NCI-H2196 (cell line): ENCODE measurements around the gene STPG4.

Source experiments
- DNase-seq: peaks from one replicate; lab custom pipeline; 2025; ENCODE audit not compliant: unreplicated experiment; lab: John Stamatoyannopoulos, UW

Gene STPG4

DNA sequence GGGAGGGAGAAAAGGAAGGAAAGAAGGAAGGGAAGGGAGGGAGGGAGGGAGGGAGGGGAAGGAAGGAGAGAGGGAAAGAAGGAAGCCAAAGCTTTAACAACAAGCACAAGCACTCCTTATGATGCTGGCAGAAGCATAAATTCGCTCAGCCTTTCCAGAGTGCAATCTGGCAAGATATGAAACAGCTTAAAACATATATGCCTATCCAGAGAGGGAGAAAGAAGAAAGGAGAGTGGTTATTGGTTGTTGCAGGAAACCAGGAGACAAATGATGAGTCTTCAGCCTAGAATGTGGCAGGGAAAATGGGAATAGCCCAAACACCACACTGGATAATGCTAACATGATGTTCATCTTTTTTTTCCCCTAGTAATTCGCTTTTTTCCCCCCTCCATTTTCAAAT lies 64.0 kb downstream of the STPG4 start:
- no peak for DNase-seq

DNA sequence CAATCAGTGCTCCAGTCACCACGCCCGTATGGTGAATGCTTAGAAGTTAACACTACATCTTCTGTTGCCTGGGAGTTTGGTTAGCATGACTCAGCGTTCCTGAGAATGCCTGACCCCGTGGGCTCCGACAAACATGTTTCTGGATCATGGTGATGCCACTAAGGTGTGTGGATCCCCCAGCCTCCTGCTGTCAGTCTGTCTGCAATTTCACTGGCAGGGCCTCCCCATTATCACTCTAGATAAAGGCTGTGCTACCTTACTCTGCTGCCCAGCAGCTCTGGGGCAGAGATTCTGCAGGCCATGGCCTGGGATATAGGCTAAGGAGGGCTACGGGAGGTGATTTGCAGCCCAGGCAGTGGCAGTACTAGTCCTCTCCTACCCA lies 66.0 kb downstream of the STPG4 start:
- no peak for DNase-seq

DNA sequence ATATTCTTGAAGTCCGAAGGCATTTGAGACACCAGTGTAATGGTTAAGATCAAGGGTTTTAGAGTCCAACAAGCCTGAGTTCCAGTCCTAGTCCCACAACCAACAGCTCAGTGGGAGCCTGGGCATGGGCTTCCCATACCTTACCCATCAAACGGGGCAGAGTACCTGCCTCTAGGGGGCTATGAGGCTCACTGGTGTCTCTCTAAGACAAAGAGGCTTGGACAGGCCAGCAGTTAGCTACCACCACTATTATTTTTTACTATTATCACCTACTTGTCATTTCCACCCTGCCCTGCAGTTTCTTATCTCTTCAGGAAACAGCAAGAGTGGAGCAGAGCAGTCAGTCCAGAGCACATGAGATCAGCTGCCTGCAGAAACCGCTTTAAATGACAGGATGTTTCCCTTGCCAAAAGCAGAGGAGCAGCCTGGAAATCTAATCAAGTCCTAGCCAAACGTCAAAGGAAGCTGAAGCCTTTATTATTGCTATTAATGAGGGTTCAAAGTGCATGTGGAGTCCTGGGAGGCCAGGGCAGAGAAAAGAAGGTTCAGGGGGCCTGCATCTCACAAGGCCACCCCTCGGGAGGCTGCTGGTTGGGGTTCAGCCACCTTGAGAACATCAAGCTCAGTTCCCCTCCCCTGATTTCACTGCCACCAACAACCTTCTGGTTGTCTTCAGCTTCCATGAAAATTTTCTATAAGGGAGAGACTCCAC lies 66.6 kb downstream of the STPG4 start:
- peak; percentile 27 for DNase-seq

DNA sequence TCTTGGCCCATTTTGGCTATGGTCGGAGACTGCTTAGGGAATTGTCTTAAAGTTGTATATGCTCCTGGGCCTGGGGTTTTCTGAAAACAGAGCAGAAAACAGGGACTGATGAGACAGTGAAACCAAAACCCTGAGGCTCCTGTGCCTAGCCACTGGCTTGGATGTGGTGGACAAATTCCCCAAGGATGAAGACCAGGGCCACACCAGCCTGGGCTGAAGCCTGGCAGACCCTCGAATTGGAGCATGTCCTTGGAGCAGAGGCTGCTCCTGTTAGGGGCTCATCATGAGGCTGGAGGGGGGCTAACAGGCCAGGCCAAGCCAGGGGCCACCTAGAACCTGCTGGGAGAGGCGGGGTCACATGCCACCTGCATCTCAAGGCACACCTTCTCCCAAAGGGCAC lies 68.1 kb downstream of the STPG4 start:
- no peak for DNase-seq

DNA sequence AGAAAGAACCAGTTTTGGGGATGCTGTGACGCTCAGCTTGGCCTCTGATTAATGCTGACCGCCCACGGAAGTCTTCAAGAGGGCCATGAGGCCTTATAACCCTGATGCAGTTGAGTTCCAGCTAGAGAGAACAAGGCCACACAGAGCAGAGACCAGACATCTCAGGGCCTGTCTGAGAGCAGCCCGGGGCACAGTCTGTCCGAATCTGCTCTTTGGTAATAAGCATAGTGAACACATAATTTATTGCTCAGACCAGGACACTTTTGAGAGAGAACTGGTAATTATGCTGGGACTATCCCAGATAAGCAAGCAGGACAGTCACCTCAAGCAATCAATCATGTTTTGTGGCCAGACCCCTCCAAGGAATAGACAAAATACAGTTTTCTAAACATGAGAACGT lies 68.5 kb downstream of the STPG4 start:
- no peak for DNase-seq

DNA sequence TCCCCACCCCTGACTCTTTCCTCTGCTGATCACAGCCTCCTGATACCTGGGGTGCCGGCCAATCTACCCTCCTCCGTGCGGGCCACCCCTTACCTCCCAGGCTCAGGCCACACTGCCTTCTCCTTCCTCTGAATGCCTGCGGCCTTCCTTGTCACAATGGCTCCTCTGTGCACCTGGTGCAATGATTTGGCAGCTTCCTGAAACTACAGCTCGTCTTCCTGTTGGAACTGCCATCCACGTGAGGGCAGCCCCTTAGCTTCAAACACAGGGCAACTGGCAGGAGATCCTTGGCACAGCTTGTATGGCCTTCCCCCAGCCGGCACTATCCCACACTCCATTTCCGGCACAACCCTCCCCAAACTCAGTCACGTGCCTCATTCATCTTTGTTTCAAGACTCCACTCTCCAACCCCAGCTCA lies 69.0 kb downstream of the STPG4 start:
- no peak for DNase-seq

DNA sequence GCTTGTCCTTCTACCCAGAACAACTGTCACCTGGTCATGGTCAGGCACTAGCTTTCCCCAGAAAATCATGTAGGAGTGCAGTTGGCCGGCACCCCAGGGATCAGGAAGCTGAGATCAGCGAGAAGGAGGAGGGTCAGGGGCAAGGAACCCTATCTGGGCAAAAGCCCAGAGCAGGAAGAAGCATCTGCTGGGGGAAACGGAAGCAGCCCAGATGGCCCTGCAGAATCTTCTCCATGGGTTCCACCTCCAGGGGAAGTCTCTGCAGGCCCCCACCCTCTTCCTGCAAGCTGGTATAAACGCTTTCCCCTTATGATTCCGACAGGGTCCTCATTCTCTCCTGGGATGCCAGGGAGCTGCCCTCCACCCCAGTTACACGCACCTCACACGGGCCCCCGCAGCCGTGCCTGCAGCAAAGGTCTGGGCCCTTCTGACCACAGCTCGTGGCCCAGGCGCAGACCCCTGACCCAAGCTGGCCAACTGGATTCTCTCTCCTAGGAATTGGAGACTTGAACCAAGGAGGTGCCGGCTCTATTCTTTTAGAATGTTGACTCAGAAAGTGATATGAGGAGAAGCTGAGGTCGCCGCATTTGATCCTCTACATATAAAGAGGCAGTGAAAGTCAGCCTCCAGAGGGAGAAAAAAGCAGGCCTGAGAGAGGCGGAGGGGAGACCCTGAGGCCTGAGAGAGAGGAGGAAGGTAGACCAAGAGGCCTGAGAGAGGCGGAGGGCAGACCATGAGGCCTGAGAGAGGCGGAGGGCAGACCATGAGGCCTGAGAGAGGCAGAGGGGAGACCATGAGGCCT lies 71.0 kb downstream of the STPG4 start:
- DNase-seq: no peak

DNA sequence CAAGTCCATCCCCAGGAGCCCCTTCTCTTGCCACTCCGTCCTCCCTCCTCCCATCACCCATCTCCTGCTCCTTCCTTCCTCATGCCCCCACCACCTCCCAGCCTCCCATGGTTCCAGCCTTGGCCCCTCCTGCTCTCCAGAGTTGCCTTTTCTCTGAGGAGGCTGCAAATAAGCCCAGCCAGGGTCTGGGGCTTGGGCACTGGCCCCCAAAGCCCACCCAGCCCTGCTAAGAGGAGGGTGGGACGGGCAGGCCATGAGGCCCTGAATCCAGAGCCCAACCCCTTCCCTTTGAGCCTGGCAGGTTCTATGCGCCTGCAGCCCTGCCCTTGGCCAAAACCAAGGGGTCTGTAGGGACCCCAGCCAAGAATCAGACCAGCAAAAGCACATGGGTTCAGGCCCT lies 71.6 kb downstream of the STPG4 start:
- no peak for DNase-seq

DNA sequence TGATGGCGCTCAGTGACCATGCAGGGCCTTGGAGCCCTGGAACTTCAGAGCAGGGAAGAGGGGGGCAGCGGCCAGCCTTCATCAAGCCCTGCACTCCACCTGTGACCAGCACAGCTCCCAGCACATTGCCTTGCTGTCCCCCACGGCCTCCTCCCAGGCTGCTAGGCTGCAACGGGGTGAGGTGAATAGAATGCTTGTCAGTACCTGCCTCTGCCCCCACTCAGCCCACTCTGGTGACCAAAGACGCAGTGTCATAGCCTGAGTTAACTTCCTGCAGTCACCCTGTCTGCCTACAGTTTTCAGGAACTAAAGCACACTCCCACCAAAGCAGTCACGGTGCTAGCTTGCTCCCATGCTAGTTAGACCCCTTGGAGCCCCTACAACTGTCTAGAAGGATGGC lies 72.1 kb downstream of the STPG4 start:
- DNase-seq: no peak

DNA sequence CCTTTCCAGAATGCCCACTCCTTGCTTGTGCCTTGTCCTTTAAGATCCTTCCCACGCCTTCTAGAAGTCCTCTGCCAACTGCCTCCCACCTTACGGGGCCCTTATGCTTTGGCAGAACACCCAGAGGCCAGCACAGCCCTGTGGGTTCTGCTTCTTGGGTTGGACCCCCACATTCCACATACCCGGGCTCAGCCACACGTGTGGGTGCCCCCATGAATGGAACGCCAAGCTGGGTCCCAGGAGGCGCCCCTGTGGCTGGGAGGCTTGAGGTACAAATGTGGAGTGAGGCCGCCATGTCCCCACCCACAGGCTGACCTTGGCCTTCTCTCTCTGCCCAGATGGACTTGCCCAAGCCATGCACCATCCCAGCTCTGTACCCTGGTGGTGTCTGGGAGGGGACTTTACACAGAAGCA lies 74.2 kb downstream of the STPG4 start:
- DNase-seq: no peak

DNA sequence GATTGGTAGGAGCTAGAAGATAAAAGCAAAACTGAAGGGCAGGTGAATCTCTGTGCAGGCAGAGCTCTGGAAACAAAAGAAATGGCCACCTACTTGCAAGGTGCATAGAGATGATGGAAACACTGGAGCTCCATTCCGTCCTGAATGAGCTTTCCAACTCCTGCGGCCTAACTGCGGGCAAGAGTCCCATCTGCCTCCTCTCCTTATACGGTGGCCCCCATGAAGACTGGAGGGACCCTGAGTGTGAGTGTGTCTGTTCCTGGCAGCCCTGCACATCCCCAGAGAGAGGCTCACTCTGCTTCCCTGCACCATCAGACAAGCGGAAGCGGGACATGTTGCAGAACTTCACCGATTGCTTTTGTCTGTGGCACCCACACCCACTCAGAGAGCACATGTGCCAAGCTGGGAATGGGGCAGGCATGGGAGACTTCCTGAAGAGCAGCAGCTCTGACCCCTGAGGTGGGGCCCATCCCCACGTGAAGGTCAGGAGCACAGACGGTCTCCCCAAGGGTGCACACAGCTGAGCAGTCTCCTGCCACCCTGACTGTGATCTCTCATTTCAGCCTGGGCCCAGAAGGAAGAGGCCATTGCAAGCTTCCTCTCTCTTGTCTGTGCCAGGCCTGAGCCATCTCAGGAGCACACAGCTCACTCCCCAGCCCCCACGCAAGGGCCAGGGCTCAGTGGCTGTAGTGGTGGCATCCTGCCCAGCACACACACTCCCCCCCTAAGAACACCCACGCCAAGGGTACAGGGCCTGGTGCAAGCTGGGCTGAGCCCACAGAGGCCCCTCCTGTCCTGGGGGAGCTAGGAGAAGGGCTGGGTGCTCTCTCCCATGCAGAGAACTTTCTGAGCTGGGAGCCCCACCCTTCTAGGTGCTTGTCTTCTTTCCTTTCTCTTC lies 75.3 kb downstream of the STPG4 start:
- no peak for DNase-seq

DNA sequence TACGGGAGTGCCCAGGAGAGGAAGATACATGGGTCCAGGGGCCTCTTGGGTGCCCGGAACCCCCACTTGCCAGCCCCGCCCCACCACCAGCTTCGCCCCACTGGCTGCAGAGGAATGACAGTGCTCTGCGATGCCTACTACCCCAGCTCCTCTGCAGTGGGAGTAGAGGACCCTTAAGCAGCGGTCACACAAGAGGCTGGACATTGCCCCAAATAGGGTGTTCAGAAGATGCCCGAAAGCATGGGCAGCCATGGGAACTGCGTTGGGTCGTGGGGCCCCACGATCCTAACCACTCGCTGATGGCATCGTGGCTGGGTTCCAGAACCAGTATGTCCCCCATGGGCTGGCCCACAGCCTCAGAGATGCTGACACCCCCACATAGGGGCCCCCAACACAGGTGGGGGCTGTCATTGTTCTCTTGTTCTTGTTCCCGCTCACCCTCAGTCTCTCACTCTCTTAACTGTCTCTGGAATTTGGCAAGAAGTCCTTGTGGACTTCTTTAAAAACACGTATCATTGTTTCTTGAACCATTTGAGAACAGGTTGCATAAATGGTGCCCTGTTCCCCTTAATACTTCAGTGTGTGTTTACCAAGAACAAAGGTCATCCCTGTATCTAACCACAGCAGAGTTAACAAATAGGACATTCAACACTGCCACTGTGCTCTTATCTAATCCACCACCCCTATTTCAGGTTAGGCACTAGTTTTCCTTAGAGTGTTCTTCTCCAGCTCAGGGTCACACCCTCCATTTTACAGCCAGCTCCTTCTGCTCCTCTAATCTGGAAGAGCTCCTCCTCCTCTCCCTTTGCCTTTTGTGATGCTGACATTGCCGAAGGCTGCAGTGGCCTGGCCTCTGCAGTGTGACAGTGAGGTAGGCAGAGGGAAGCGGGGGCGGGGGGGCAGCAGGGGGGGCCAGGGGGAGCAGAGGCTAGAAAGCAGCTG lies 76.3 kb downstream of the STPG4 start:
- no peak for DNase-seq

DNA sequence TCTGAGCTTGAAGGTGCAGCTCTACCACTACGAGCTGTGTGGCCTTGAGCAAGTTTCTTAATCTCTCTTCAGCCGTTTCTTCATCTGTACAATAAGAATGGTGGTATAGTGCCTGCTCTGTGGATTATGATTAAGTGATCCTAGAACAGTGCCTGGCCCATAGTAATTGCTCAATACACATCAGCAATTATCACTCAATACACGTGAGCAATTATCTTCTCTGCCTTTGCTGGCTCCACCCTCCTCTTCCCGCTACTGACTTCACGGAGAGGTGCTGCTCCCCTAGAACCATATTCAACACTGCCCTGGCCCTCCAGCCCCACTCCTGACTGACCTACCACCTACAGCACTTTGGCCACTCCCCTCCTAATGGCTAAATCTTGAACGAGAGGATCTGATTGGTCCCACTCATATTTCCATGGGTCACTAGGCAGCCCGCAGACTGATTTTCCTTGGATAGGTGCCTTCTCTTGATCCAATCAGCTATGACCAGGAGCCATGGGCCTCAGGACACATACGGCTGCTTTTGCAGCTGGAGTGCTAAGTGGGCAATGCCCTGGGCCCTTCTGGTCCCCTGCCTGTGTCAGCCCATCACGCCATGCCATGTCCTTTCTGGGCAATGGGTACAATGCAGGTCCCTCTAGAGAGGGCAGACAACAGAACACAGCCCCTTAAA lies 77.5 kb downstream of the STPG4 start:
- no peak for DNase-seq

DNA sequence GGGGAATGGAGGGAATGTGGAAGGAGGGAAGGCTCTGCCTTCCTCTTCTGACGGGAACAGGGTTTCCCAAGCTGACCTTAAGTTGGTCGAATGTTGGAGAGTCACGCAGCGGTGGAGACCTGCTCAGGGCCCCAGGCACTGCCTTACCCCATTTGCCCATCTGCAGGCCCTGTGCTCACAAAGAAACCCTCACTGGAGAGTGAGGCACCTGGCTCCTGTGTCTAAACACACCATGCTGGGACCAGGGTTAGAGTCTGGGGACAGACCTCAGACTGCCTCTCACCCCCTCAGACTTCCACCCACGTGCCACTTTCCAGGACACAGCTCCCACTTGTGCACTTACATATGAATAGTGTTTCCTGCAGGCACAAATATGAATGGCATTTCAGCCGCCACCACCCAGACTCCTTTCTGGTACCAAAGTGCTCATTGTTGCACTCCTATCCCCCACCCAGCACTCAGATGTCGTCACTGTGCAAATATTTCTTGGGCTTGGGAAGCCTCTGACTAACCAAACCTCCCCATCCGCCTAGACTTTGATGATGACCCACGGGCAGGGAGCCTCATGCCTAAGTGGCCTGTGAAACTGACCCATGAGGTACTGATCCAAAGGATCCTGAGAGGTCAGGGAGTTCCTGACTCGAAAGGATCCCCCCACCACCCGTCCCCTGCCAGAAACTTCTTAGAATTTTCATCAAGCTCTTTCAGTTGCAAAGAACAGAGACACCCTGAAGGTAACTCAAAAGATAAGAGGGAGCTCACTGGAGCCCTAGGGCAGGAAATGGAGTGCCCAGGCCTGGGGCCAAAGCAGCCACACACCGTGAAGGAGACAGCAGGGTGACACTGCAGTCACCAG lies 78.3 kb downstream of the STPG4 start:
- DNase-seq: peak; percentile 16

DNA sequence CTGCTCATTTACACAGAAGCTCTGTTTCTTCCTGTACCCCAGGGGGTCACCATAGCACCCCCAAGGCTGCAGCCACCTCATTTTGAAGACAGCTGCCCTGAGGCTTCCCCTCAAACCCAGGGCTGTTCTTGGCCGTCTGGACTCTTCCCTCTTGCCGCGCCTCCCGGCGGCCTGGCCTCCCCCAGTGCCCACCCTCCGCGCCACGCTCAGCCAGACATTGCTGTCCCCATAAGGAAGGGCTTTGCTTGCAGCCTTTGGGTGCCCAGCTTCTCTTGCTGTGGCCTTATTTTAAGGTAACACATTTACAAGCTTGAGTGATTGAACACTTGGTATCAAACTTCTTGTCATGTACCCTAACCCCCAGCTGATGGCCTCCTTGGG lies 79.0 kb downstream of the STPG4 start:
- DNase-seq: no peak

DNA sequence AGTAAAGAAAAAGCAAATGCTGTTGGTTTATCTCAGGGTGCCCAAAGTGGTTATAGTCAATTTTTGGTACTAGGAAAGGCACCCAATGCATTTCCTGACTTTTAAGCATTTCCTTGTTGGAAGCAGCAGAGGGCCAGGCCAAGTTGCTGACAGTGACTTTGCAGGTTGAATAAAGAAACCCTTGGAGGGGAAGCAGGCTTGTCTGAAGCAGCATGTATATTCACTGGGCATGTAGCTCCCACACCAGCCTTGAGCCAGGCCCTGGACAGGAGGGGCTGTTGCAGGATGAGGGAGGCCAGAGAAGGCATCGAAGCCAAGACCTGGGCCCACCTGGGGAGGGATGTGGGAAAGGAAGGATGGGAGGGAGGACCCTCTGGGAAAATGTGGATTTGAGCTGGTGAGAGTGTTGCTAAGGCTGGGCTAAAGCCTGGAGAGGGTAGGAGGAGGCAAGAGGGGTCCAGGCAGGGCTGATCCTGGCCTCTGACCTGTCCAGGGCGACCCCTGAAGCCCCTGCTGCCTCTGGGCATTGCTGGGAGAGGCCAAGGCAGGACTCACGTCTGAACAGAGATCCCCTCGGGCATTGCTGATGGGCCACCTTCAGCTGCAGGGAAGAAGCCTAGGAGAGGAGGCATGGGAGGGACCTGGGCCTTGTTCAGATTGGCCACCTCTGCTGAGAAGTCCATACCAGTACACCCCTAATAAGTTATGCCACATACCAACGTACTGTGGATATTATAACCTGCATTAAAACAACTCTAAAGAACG lies 79.6 kb downstream of the STPG4 start:
- no peak for DNase-seq

DNA sequence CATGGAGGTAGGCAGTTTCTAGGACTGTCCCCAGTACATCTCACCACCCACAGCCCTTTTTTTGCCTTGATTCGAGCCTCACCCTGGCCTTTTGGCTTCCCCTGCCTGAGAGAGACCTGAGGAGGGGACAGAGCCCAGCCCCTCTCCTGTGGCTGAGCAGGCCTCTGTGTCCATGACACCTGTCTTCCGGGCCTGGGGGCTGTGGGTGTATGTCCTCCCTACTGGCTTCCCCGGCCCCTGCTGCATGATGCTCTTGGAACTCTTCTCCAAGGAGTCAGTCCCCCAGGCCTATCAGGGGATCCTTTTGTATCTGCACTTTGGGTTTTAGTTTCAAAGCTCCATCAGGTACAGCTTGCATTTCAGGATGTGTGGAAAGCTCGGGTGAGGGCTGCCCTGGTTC lies 80.4 kb downstream of the STPG4 start:
- no peak for DNase-seq

DNA sequence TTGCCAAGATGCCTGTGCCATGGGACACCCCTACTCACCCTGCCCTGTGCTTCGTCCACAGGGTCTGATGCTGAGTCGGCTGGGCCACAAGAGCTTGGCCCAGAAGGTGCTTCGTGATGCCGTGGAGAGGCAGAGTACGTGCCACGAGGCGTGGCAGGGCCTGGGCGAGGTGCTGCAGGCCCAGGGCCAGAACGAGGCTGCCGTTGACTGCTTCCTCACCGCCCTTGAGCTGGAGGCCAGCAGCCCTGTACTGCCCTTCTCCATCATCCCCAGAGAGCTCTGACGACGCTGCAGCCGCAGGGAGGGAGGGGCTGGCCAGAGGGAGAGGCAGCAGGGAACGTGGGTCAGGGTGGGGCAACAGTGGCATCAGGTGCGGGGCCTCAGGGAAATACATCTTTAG lies 81.5 kb downstream of the STPG4 start:
- DNase-seq: no peak
